22Rv1 (cell line): Measurements from ENCODE around the gene SIDT1.

ENCODE experiments used
- H3K27ac ChIP-seq: fragments of 450-650 bp; 2 replicates; pipeline ENCODE4 v1.5.1; 2017
- CTCF ChIP-seq: fragments of 450-650 bp; IDR thresholded peaks from 2 replicates; pipeline ENCODE4 v1.5.1; 2017; ENCODE audit warnings: mild to moderate bottlenecking
- ZFX ChIP-seq: fragments of 450-650 bp; IDR thresholded peaks from 2 replicates; pipeline ENCODE4 v1.6.1; 2017; ENCODE audit warnings: antibody characterized with exemption, borderline replicate concordance

Gene SIDT1

GRCh38 chr3:113648524-113648923 lies 116.2 kb downstream of the SIDT1 start:
- TF ChIP-seq CTCF (no peak), ZFX (no peak)
- no peak overlapping the region for H3K27ac ChIP-seq

- H3K27ac ChIP-seq = no peak overlapping the region
- TF ChIP-seq ZFX = no peak
- no peak for TF ChIP-seq CTCF
Observed at GRCh38 chr3:113649174-113649845, 117.0 kb downstream of the SIDT1 start.

GRCh38 chr3:113654310-113654709 lies 122.0 kb downstream of the SIDT1 start:
- no peak for TF ChIP-seq ZFX
- no peak for TF ChIP-seq CTCF
- H3K27ac ChIP-seq = no peak overlapping the region

GRCh38 chr3:113654851-113655250 lies 122.5 kb downstream of the SIDT1 start:
- TF ChIP-seq ZFX = no peak
- no peak for TF ChIP-seq CTCF
- H3K27ac ChIP-seq = no peak overlapping the region

- TF ChIP-seq ZFX (no peak), CTCF (no peak)
- H3K27ac ChIP-seq = no peak overlapping the region
Observed at GRCh38 chr3:113658107-113658506, 125.8 kb downstream of the SIDT1 start.

- H3K27ac ChIP-seq = no peak overlapping the region
Observed at GRCh38 chr3:113659101-113659541, 126.8 kb downstream of the SIDT1 start.

More at GRCh38 chr3:113659101-113659541, 126.8 kb downstream of the SIDT1 start:
- no peak for TF ChIP-seq CTCF
